ENCODE measurements around the gene CKS1B.
"Not testable (repeated sequence)": the region's sequence is repeated elsewhere in the genome, so short reads cannot be mapped to it uniquely, and the experiment has no call there.

The CKS1B gene

DNA sequence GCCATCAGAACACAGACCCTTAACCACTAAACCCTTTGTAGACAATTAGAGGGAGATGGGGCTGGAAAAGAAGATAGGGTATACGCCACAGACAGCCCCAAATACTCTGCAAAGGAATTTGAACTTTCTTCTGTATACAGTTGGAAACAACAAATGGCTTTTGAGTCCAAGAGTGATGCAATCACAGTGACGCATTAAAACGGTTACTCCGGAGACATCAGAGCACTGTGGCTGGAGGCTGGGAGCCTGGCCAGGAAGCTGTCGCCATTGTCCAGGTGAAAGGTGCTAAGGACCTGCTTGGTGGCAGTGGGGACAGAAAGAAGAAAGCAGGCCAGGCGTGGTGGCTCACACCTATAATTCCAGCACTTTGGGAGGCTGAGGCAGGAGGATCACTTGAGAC is 12.8 kb downstream of the CKS1B start:
- no peak for DNase-seq (ENCODE audit: low read depth)

DNA sequence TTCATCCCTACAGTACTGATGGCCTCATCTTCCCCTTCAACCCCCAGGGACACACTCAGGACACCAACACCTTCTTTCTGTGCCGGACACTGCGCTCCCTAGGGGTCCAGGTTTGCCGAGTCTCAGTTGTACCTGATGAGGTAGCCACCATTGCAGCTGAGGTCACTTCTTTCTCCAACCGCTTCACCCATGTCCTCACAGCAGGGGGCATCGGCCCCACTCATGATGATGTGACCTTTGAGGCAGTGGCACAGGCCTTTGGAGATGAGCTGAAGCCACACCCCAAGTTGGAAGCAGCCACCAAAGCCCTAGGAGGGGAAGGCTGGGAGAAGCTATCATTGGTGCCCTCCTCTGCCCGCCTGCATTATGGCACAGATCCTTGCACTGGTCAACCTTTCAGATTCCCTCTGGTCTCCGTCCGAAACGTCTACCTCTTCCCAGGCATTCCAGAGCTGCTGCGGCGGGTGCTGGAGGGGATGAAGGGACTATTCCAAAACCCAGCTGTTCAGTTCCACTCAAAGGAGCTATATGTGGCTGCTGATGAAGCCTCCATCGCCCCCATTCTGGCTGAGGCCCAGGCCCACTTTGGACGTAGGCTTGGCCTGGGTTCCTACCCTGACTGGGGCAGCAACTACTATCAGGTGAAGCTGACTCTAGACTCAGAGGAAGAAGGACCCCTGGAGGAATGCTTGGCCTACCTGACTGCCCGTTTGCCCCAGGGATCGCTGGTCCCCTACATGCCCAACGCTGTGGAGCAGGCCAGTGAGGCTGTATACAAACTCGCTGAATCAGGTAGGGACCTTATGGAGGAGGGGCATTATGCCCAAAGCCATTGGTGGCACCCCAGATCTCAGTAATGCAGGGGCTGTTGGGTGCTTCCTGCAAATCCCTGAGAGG is 13.8 kb downstream of the CKS1B start:
- DNase-seq (ENCODE audit: low read depth): no peak

DNA sequence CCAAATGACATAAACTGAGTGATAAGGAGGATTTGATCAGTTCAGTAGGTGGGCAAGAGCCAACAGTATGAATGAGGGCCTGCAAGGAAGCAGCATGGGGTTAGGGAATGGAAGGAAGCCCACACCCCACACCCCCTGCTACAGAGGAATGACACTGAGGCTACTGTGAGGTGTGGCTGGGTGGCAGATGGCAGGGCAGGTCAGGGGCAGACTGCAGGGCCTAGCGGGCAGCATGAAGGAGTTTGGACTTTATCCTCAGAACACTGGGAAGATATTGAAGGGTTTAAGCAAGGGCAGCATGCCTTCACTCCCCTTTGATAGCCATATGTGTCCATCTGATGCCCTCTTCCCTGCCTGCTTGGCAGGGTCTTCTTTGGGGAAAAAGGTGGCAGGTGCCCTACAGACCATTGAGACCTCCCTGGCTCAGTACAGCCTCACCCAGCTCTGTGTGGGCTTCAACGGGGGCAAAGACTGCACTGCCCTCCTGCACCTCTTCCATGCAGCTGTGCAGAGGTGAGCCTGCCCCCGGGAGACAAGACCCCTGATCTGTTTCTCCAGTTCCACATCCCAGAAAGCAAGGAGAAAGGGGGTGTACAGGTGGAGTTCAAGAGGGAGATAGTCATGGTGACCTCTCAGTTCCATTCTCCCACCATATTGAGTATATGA is 14.8 kb downstream of the CKS1B start:
- DNase-seq (ENCODE audit: low read depth): no peak

DNA sequence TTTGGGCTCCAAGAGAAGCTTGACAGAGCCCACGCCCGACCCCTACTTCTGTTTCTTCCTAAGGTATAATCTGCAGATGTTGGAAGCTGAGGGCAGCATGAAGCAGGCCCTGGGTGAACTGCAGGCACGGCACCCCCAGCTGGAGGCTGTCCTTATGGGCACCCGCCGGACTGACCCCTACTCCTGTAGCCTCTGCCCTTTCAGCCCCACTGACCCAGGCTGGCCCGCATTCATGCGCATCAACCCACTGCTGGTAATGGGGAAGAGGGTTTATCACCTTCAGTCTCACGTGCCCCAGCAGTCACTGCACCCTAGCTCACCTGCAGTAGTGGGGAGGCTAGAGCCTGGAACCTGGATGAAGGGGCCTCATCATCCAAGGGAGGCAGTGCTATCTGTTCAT is 15.8 kb downstream of the CKS1B start:
- DNase-seq (ENCODE audit: low read depth): no peak

DNA sequence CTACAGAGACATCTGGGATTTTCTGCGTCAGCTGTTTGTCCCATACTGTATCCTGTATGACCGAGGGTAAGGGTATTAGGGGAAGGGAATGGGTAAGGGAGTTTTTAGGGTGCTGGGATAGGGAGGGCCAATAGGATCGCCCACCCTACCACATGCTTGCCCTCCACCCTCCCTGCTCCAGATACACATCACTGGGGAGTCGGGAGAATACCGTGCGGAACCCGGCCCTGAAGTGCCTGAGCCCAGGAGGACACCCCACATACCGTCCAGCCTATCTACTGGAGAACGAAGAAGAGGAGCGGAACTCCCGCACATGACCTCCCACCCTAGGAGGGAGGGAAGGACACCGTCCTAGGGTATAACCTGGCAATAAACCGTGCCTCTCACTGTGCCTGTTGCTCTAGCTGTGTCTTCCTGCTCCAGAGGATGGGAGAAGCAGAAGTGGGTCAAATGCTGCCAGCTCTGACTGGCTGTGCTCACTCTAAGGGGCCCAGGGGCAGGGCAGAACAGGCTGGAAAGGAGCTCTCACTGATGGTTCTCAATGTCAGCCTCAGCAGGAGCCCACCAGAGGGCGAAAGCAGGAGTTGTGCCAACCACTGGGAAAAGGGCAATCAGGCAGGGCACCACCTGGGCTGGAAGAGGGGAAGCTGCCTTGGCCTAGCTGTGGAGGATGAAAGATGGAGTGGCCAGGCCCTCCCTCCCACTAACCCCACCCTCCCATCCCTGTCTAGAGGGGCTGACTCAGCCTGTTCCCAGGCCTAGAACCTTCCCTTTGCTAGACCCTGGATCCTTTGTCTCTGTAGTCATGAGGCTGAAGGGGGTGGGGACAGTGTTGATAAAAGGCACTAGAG is 18.5 kb downstream of the CKS1B start:
- DNase-seq (ENCODE audit: low read depth): no peak

DNA sequence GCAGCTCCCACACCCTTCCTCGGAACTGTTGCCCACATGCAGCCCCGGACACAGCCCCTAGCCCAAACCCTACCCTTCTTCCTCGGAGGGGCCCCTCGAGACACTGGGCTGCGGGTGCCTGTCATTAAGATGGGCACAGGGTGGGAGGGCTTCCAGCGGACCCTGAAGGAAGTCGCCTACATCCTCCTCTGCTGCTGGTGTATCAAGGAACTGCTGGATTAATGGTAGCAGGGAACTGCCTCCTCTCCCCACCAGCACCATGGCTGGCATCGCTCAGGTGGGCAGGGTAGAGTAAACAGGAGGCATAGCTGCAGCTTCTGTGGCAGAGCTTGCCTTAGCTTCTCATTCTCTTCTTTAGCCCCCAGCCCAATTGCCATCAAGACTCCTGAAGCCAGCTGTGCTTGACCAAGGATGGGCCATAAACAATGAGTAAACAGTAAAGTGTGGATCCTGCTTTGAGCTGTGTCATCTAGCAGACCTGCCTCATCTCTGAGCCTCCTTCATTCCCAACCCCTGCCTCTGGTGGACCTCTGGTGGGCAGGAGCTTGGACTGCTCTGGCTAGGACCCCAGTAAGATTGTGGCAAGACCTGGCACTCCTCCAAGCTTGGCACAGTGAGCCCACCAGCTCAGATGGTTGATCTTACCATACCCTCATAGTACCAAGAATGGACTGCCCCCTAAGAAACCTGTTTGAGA is 19.2 kb downstream of the CKS1B start, which contains the start of gene LENEP:
Gene LENEP (plus strand): TSS at position 15 of the 697 bp plus-strand sequence. CDS start 22 bp downstream, at position 37.
- DNase-seq (ENCODE audit: low read depth): no peak

DNA sequence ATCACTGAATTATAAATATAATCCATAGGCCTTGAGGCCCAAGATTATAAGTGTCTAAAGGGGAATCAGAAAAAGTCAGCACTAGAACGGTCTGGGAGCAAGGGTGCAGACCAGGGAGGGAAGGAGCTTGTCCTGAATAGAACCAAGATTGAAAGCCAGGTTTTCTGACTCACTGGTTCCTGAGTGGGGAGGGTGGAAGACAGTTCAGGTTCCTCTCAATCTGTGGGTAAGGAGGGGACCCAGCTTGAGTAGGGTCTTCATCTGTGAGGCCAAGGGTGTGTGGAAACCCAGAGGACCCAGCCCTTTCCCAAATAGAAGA is 19.7 kb downstream of the CKS1B start:
- no peak for DNase-seq (ENCODE audit: low read depth)

DNA sequence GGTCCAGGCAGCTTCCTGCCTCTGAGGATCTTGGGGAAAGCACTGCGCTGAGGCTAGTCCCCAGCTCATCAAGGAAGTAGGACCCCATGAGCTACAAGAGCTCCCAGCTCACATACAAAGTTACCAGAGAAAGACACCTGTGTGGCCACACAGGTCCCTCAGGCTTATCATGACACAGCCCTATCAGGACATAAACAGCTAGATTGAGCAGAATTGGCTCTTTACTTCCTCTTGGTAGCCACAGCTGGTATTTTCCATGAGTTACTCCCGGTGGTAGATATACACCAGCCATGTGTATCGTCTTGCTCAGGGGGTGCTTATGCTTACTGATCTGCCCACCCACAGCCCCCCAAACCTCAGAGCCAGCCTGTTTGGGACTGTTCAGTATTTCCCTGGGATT is 20.1 kb downstream of the CKS1B start:
- no peak for DNase-seq (ENCODE audit: low read depth)

DNA sequence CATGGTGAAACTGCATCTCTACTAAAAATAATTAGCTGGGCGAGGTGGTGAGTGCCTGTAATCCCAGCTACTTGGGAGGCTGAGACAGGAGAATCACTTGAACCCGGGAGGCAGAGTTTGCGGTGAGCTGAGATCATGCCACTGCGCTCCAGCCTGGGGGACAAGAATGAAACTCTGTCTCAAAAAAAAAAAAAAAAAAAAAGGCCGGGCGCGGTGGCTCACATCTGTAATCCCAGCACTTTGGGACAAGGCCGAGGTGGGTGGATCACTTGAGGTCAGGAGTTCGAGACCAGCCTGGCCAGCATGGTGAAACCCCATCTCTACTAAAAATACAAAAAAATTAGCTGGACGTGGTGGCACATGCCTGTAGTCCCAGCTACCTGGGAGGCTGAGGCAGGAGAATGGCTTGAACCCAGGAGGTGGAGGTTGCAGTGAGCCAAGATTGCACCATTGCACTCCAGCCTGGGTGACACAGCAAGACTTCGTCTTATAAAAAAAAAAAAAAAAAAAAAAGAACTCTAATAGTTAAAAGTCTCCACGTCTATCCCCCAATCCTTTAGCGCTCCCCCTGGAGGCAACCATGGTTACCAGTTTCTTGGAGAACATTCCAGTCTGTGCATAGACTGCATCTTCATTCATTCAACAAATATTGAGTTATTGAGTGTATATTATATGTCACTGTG is 21.0 kb downstream of the CKS1B start:
- DNase-seq (ENCODE audit: low read depth): not testable (repeated sequence)

DNA sequence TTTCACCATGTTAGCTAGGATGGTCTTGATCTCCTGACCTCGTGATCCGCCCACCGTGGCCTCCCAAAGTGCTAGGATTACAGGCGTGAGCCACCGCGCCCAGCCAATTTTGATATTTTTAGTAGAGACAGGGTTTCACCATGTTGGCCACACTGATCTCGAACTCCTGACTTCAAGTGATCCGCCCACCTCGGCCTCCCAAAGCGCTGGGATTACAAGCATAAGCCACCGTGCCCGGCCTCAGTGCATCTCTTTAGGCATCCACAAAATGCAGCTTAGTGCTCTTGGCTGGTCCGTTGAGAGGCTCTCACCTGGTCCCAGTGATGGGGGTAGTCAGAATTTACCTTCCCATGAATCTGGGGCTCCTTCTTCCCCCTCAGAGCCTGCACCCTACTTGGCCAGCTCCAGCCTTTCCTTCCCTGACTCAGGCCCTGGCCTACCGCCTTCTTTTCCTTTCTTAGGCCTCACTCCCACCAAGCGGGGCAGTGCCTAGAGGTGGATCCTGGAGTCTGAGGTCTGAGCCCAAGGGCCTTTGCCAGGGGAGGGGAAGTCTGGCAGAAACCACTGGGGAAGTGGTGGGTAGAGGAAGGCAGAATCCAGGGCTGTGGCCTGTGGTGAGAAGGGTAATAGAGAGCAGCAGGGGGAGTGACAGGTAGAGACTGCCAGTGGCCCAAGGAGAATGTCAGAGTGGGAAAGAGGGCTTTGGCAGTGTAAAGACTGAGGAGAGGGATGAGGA is 22.7 kb downstream of the CKS1B start:
- DNase-seq (ENCODE audit: low read depth): no peak

DNA sequence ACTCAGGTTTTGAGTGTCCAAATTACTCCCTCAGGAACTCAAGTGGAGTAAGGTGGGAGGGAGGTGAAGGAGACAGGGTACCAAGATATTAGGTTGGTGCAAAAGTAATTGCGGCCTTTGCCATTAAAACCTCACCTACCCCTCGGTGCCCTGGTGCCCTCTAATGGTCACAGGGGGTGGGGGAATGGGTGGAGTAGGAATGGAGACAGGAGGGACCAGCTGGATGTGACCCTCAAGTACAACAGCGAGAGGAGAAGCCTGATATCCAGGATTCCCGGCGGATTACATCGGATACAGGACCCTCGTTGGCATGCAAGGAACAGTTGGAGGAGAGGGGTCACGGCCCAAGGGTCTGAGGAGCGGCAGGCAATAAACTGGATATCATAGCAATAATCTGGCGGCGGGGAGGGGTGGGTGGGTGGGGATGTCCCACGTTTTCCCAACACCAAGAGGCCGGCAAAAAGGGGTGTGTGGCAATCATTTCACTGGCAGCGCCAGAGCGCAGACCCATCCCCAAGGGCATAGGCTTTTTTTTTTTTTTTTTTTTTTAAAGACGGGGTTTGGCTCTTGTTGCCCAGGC is 23.8 kb downstream of the CKS1B start:
- no peak for DNase-seq (ENCODE audit: low read depth)

DNA sequence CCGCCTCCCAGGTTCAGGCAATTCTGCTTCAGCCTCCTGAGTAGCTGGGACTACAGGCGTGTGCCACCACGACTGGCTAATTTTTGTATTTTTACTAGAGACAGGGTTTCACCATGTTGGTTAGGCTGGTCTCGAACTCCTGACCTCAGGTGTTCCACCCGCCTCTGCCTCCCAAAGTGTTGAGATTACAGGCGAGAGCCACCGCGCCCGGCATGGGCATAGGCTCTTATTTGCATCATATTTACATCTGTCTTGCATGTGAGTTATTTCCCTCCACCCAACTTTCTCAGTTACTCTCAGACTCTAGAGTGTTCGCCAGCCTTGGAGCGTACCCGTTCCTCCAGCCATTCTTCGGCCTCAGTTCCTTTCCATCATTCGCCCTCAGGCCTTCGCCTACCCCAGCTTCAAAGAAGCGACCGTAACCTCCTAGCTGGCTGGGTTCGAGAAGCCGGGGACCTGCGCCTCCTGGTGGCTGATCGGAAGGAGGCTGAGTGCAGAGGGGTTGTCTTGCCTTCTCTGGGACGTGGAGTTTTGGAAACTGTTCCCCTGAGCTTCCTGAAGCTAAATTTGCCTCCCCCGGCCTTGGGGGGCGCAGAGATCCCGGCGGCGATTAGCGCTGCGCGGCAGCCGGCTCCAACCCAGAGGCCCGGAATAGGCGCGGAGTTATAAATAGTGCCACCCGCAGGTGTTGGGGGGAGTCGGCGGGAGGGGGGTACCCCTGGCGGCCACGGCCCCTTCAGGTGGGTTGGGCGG is 24.5 kb downstream of the CKS1B start:
- peak; percentile 58 for DNase-seq (ENCODE audit: low read depth)

DNA sequence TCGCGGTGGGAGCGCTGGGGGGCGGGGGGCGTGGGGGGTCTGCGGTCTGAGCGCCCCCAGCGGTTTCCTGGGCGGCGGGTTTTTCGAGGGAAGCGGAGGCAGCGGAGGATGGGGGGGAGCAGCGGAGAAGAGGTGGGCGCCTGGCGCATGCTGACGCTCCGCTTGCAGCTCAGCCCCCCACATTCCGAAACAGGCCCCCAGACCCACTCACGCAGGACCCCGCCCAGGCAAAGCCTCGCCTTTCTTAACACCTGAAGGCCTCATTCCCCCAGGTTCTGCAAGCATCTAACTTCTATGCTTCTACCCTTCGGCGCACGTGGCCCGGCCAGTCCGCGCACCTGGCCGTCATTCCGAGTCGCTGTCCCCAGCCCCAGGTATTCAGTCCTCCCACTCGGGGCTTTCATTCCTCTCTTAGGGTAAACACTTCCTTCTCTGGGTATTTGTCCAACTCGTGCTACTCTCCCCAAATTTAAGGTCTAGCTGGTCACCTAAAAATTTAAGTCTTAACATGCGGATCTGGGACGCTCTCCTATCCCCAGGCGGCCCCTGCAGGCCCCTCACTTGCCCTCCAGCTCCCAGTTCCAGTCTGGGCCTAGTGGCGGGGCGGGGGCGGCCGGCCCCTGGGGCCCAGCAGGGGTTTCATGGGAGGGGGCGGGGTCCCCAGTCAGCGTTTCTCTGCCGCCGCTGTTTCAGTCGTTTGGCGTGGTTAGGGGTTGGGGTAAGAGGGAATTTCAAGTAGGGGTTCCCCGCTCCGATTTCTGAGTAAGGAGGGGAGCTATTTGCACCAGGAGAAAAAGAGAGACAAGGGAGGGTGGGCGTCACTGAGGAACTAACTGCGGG is 25.3 kb downstream of the CKS1B start:
- DNase-seq (ENCODE audit: low read depth): peak; percentile 35

DNA sequence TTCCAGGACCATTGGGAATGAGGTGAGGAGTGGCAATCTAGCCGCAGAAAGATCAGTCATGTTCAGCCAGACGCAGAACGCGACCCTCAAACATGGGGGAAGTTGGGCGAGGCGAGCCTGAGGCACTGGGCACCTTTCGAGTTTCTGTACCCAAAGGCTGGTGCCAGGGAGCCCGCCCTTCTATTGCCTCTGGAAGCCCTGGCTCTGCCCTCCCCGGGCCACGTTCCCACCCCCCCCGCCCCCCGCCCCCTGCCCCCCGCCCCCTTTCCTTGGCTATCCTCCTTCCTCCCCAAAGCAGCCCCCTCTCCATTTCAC is 25.9 kb downstream of the CKS1B start:
- no peak for DNase-seq (ENCODE audit: low read depth)

DNA sequence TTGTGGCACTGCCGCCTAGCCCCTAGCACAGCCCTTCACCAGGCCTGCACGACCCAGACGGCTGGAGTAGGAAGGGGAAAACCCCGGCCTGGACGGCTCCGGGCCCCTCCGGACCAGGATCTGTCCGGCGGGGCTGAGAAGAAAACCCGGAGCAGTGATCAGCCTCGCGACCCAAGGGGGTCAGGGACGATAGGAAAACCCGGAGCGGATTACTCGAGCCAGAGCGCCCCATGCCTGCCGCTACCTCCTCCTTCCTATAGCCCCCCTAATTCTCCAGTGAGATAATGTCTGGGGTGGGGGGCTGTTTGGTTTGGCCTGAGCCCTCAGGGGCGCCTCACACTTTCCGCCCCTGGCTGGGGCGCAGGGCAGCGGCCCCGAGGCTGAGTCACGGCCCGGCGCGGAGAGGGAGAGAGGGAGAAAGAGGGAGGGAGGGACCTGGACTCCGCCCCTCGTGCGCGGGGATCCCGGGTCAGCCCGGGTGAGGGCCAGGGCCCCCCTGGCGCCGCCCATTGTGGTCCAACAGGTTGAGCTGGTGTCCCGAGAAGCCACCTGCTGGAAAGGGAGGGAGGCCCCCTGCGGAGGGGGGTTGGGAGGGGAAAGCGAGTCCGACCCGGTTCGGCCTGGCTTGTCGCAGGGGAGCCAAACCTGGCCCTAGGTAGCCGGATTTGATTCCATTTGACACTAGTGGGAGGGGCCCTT is 26.4 kb downstream of the CKS1B start:
- peak; percentile 62 for DNase-seq (ENCODE audit: low read depth)

DNA sequence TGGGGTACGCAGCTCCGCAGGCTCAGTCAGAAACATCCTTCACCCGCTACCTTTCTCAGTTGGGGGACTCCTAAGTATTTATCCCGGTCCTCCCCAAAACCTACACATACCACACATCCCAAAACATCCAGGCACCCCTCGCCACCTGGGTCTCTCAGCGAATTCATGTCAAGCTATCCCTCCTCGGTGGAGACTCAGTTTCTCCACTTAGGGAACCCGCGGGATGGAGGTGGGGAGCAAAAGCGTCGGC is 26.9 kb downstream of the CKS1B start:
- DNase-seq (ENCODE audit: low read depth): no peak

DNA sequence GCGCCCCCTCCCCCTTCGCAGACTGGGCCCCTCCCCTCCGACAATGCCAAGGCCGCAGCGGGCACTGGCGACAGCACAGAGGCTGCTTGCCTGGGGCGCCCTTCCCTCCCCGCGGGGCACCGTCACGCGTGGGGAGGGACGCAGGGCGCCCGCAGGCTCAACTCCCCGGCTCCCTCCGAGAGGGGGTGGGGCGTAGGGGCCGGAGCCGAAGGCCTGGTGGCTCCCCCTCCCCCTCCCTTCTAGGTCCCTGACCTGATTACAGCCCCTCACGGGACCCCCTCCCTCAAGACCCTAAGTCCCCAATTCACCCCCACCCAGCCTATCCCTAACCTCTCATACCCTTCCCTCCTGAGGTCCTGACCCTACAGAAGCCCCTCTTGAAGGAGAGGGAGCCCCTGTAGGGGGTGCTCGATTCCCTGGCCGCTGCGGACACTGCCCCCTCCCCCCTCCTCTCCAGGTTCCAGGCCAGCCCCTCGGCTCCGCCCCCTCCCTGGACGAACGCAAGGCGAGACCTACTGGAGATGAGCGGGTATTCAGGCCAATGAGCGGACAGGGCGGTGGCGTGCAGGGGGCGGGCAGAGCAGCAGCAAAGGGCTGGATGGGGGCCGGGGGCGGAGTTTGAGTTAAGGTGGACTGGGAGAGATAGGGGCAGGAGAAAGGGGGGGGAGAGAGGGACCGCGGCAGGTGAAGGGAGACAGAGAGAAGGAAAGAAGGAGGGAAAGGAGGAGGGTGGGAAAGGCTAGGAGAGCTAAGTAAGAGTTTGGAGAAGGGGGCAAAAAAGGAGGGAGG is 27.4 kb downstream of the CKS1B start:
- DNase-seq (ENCODE audit: low read depth): peak; percentile 97
